ENCODE results near the gene GBP2.
"Not testable (repeated sequence)": the region's sequence is repeated elsewhere in the genome, so short reads cannot be mapped to it uniquely, and the experiment has no call there.

The GBP2 gene

DNA sequence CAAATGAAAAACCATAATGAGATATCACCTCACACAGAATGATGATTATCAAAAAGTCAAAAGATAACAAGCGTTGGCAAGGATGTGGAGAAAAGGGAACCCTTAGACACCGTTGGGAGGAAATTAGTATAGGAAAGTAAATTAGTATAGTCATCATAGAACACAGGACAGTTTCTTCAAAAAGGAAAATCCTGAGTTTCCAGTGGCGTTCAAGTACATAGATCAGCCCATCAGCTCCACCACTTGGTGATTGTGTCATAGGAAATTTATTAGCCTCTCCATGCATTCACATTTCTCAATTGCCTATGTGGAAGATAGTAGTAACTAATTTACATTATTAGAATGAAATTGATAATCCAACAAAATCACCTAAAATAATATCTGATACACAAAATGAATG lies 20.8 kb upstream of the GBP2 start:
- DNase-seq (no peak), ATAC-seq (no peak)
- Mint-ChIP-seq H3K27ac (no peak overlapping the region), H3K9me3 (no peaks in the 10 kb centered on the region), H3K4me1 (peaks cover 6% of the 10 kb centered on the region), H3K27me3 (peaks cover 13% of the 10 kb centered on the region), H3K4me3 (no peak overlapping the region)

GRCh38 chr1:89143484-89143883 lies 17.6 kb upstream of the GBP2 start:
- Mint-ChIP-seq H3K27ac (no peak overlapping the region), H3K9me3 (peaks cover 0 to 5% of the 10 kb centered on the region in 2 donors), H3K4me1 (peaks cover 12% of the 10 kb centered on the region), H3K4me3 (no peak overlapping the region), H3K27me3 (peaks cover 8% of the 10 kb centered on the region)
- ATAC-seq (no peak), DNase-seq (no peak)

GRCh38 chr1:89142160-89142559 lies 16.2 kb upstream of the GBP2 start:
- Mint-ChIP-seq H3K4me3 (no peak overlapping the region), H3K27me3 (no peaks in the 10 kb centered on the region), H3K27ac (no peak overlapping the region), H3K4me1 (peaks cover 12% of the 10 kb centered on the region), H3K9me3 (peaks cover 0 to 15% of the 10 kb centered on the region in 2 donors)
- DNase-seq, result no peak
- no peak for ATAC-seq

DNA sequence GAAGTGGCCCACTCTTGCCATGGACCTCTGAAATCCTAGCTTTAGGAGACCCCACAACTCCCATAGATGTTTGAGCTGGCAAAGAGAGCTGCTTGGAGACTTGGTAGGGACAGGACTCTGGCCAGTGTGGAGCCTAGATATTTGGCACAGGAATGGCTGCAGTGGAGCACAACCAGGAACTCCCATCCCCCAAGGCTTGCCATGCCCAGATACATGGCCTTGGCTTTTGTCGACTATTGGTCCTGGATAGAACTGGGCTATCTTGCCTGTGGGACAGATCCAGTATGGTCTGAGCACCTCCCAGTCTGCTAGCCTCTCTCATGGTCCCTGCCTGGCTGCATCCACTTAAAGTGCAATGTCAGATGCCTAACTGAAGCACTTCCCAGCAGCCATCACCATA lies 7.8 kb upstream of the GBP2 start:
- H3K4me3 Mint-ChIP-seq, result no peak overlapping the region

GRCh38 chr1:89130716-89131115 lies 4.8 kb upstream of the GBP2 start:
- Mint-ChIP-seq H3K27me3 (no peaks in the 10 kb centered on the region), H3K9me3 (peaks cover 0 to 16% of the 10 kb centered on the region in 2 donors), H3K4me3 (no peak overlapping the region), H3K4me1 (peaks cover 47% of the 10 kb centered on the region), H3K27ac (no peak overlapping the region)
- DNase-seq (no peak), ATAC-seq (no peak)

More for the DNA sequence above, 7.8 kb upstream of the GBP2 start:
- no peak for ATAC-seq
- Mint-ChIP-seq H3K27ac (no peak overlapping the region), H3K27me3 (no peaks in the 10 kb centered on the region), H3K4me1 (peaks cover 28% of the 10 kb centered on the region), H3K9me3 (peaks cover 10 to 39% of the 10 kb centered on the region in 2 donors)
- no peak for DNase-seq

DNA sequence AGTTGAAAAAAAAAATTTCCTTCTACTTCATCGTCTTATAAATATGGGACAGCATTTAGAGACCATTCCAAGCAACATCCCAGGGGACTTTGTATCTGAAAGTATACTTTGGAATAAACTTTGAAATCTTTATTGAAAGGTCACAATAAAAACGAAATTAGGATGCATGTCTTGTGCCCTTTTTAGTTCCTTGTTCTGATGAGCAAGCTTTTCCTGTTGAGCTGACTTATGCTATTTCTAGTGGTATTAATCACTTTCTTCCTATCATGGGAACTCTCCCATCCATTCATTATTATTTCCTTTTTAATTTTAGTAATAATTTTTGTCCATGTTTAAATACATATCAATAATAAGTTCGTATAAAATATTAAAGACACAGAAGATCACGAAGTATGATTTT lies 4.0 kb upstream of the GBP2 start:
- H3K4me1 Mint-ChIP-seq, result peaks cover 45% of the 10 kb centered on the region
- H3K4me3 Mint-ChIP-seq, result no peak overlapping the region
- peak overlapping the region in 1 of 2 donors; percentile 42 for H3K27ac Mint-ChIP-seq
- H3K9me3 Mint-ChIP-seq, result peaks cover 0 to 11% of the 10 kb centered on the region in 2 donors
- no peaks in the 10 kb centered on the region for H3K27me3 Mint-ChIP-seq
- DNase-seq, result no peak
- no peak for ATAC-seq

DNA sequence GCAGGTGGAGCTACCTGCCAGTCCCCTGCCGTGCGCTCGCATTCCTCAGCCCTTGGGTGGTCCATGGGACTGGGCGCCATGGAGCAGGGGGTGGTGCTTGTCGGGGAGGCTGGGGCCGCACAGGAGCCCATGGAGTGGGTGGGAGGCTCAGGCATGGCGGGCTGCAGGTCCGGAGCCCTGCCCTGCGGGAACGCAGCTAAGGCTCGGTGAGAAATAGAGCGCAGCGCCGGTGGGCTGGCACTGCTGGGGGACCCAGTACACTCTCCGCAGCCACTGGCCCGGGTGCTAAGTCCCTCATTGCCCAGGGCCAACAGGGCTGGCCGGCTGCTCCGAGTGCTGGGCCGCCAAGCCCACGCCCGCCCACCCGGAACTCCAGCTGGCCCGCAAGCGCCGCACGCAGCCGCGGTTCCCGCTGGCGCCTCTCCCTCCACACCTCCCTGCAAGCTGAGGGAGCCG lies 2.1 kb upstream of the GBP2 start:
- ATAC-seq, DNase-seq, H3K27me3 Mint-ChIP-seq, H3K9me3 Mint-ChIP-seq: not testable (repeated sequence)
- Mint-ChIP-seq H3K27ac (peak overlapping the region in 1 of 2 donors; percentile 99), H3K4me3 (peak overlapping the region in 1 of 2 donors; percentile 32), H3K4me1 (peaks cover 42% of the 10 kb centered on the region)

GRCh38 chr1:89126602-89127565 lies 970 bp upstream of the GBP2 start:
- H3K27ac Mint-ChIP-seq, result peak overlapping the region; percentile 98 to 99
- peak overlapping the region; percentile 88 to 95 for H3K4me3 Mint-ChIP-seq
- ATAC-seq, result peak; percentile 83
- H3K9me3 Mint-ChIP-seq, H3K27me3 Mint-ChIP-seq: not testable (repeated sequence)
- peak; percentile 91 to 92 for DNase-seq
- H3K4me1 Mint-ChIP-seq, result peaks cover 53% of the 10 kb centered on the region

- peak; percentile 4 for ATAC-seq
- no peak for DNase-seq
- peak overlapping the region; percentile 98 for H3K27ac Mint-ChIP-seq
Measured at GRCh38 chr1:89125240-89125912, 538 bp downstream of the GBP2 start.

GRCh38 chr1:89121641-89122040 lies 4.3 kb downstream of the GBP2 start:
- H3K4me1 Mint-ChIP-seq, result peaks cover 22% of the 10 kb centered on the region
- ATAC-seq (no peak), DNase-seq (no peak)
- no peak overlapping the region for H3K27ac Mint-ChIP-seq
- no peaks in the 10 kb centered on the region for H3K9me3 Mint-ChIP-seq
- no peaks in the 10 kb centered on the region for H3K27me3 Mint-ChIP-seq
- no peak overlapping the region for H3K4me3 Mint-ChIP-seq

More at GRCh38 chr1:89125240-89125912, 538 bp downstream of the GBP2 start:
- peaks cover 56% of the 10 kb centered on the region for H3K4me1 Mint-ChIP-seq
- H3K27me3 Mint-ChIP-seq, result no peaks in the 10 kb centered on the region
- H3K9me3 Mint-ChIP-seq, result no peaks in the 10 kb centered on the region
- H3K4me3 Mint-ChIP-seq, result peak overlapping the region; percentile 86 to 95

DNA sequence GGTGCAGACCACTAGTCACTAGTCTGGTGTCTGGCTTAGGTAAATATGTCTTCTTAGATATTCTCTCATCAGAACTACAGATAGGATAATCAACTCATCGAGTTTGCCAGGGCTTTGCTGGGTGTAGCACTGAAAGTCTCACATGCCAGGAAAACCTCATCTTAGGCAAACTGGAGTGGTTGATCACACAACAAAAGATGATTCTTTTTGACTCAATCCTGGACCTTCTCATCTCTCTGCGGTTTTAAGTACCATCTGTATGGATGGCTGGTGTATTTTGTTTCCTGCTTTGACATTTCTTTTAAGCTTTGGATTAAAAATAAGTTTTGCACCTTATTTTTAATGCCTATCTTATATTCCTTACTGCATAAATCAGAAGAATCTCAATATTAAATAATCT lies 11.3 kb downstream of the GBP2 start:
- Mint-ChIP-seq H3K27ac (no peak overlapping the region), H3K4me1 (peaks cover 24% of the 10 kb centered on the region), H3K27me3 (no peaks in the 10 kb centered on the region), H3K9me3 (peaks cover 0 to 4% of the 10 kb centered on the region in 2 donors), H3K4me3 (no peak overlapping the region)
- ATAC-seq, result peak; percentile 52
- no peak for DNase-seq

- ATAC-seq (no peak), DNase-seq (no peak)
- H3K27me3 Mint-ChIP-seq, result no peaks in the 10 kb centered on the region
- H3K4me3 Mint-ChIP-seq, result no peak overlapping the region
- H3K4me1 Mint-ChIP-seq, result peaks cover 28% of the 10 kb centered on the region
- peaks cover 0 to 4% of the 10 kb centered on the region in 2 donors for H3K9me3 Mint-ChIP-seq
- no peak overlapping the region for H3K27ac Mint-ChIP-seq
Measured at GRCh38 chr1:89112871-89113613, 12.9 kb downstream of the GBP2 start.

- DNase-seq (no peak), ATAC-seq (no peak)
- Mint-ChIP-seq H3K9me3 (peaks cover 0 to 9% of the 10 kb centered on the region in 2 donors), H3K27ac (peak overlapping the region; percentile 35 to 52), H3K27me3 (no peaks in the 10 kb centered on the region), H3K4me1 (peaks cover 5% of the 10 kb centered on the region), H3K4me3 (no peak overlapping the region)
Measured at GRCh38 chr1:89104687-89105086, 21.2 kb downstream of the GBP2 start.

GRCh38 chr1:89104147-89104546 lies 21.8 kb downstream of the GBP2 start:
- ATAC-seq, result no peak
- H3K4me1 Mint-ChIP-seq, result no peaks in the 10 kb centered on the region
- DNase-seq, result no peak
- no peak overlapping the region for H3K27ac Mint-ChIP-seq
- H3K4me3 Mint-ChIP-seq, result no peak overlapping the region
- H3K27me3 Mint-ChIP-seq, result no peaks in the 10 kb centered on the region
- H3K9me3 Mint-ChIP-seq, result peaks cover 0 to 9% of the 10 kb centered on the region in 2 donors

GRCh38 chr1:89102021-89102420 lies 23.9 kb downstream of the GBP2 start:
- H3K9me3 Mint-ChIP-seq, result peaks cover 9 to 16% of the 10 kb centered on the region in 2 donors
- DNase-seq (no peak), ATAC-seq (no peak)
- no peaks in the 10 kb centered on the region for H3K27me3 Mint-ChIP-seq
- no peak overlapping the region for H3K4me3 Mint-ChIP-seq
- no peaks in the 10 kb centered on the region for H3K4me1 Mint-ChIP-seq
- no peak overlapping the region for H3K27ac Mint-ChIP-seq

All from stimulated activated naive CD8-positive, alpha-beta T cell treated with anti-CD3 and anti-CD28 coated beads, Interleukin-15, amount 100 ng/mL, for 72 hours (primary cell).